ENCODE results near the gene FBXO27.
"Not testable (repeated sequence)": the region's sequence is repeated elsewhere in the genome, so short reads cannot be mapped to it uniquely, and the experiment has no call there.

- TF ChIP-seq EZH2 (IDR thresholded peaks at IDR 0.05); POLR2A (IDR thresholded peaks at IDR 0.05; ENCODE audit: borderline replicate concordance, extremely low read depth, insufficient read depth, insufficient read length): not testable (repeated sequence)
These were observed 35.9 kb upstream of the FBXO27 start for GRCh38 chr19:39068259-39068658.
